ENCODE measurements around the gene TCHH. TPM values are rescaled to one million over a fixed set of nuclear protein-coding genes. Genes with fewer than 3 reads are reported as not detected.

Gene TCHH, protein sequence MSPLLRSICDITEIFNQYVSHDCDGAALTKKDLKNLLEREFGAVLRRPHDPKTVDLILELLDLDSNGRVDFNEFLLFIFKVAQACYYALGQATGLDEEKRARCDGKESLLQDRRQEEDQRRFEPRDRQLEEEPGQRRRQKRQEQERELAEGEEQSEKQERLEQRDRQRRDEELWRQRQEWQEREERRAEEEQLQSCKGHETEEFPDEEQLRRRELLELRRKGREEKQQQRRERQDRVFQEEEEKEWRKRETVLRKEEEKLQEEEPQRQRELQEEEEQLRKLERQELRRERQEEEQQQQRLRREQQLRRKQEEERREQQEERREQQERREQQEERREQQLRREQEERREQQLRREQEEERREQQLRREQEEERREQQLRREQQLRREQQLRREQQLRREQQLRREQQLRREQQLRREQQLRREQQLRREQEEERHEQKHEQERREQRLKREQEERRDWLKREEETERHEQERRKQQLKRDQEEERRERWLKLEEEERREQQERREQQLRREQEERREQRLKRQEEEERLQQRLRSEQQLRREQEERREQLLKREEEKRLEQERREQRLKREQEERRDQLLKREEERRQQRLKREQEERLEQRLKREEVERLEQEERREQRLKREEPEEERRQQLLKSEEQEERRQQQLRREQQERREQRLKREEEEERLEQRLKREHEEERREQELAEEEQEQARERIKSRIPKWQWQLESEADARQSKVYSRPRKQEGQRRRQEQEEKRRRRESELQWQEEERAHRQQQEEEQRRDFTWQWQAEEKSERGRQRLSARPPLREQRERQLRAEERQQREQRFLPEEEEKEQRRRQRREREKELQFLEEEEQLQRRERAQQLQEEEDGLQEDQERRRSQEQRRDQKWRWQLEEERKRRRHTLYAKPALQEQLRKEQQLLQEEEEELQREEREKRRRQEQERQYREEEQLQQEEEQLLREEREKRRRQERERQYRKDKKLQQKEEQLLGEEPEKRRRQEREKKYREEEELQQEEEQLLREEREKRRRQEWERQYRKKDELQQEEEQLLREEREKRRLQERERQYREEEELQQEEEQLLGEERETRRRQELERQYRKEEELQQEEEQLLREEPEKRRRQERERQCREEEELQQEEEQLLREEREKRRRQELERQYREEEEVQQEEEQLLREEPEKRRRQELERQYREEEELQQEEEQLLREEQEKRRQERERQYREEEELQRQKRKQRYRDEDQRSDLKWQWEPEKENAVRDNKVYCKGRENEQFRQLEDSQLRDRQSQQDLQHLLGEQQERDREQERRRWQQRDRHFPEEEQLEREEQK (N-terminal part only)
- 0.20 to 0.26 TPM (median 0.24 TPM) in 5 replicates for total RNA-seq (2022; extraction: Qiagen RNA extraction)

GRCh38 chr1:152115344-152115743 lies at the start of gene TCHH:
Gene TCHH, minus strand, starts transcription at chr1:152115444. Its CDS starts 1,364 bp downstream, at chr1:152114080.

GRCh38 chr1:152159144-152159543 lies 43.9 kb upstream of the TCHH start, which contains the start of gene RPTN:
Gene RPTN, minus strand, starts transcription at chr1:152159228. Its CDS starts 1,339 bp downstream, at chr1:152157889.

GRCh38 chr1:152089014-152089674 lies 26.1 kb downstream of the TCHH start, which contains the start of gene TCHHL1:
Gene TCHHL1, minus strand, starts transcription at chr1:152089064. Its CDS starts 921 bp downstream, at chr1:152088143.

Other genes starting within 250 kb of the TCHH start
- 12.2 to 13.7 TPM (median 13.4 TPM) in 5 replicates for gene THEM4, start 205.9 kb downstream of the TCHH start, total RNA-seq (2022; extraction: Qiagen RNA extraction)
- gene S100A10, start 121.6 kb downstream of the TCHH start, total RNA-seq (2022; extraction: Qiagen RNA extraction), result 1,898 to 2,089 TPM (median 2,074 TPM) in 5 replicates
- 1,747 to 1,911 TPM (median 1,855 TPM) in 5 replicates for gene S100A11, start 78.4 kb downstream of the TCHH start, total RNA-seq (2022; extraction: Qiagen RNA extraction)
- gene TCHHL1, start 26.4 kb downstream of the TCHH start, total RNA-seq (2022; extraction: Qiagen RNA extraction), result not detected in 5 replicates
- not detected in 5 replicates for gene RPTN, start 43.8 kb upstream of the TCHH start, total RNA-seq (2022; extraction: Qiagen RNA extraction)
- gene HRNR, start 108.7 kb upstream of the TCHH start, total RNA-seq (2022; extraction: Qiagen RNA extraction), result not detected in 5 replicates
- gene FLG, start 209.8 kb upstream of the TCHH start, total RNA-seq (2022; extraction: Qiagen RNA extraction), result 0.01 TPM in 2 of 5 replicates, not detected in the others
- not detected in 5 replicates for gene FLG2, start 244.6 kb upstream of the TCHH start, total RNA-seq (2022; extraction: Qiagen RNA extraction)